B cell (primary cell): ENCODE results near the gene ATRAID.

Experiments
- EZH2 ChIP-seq: IDR thresholded peaks from 2 replicates; pipeline ENCODE4 v1.6.1; 2012; ENCODE audit warnings: borderline replicate concordance, low read depth, mild to moderate bottlenecking, moderate library complexity, low read length; ENCODE audit not compliant: insufficient read depth, poor library complexity, severe bottlenecking
- TF ChIP-seq, protein P1 (sequence below): fragments of 200-600 bp; IDR thresholded peaks from one replicate; pipeline ENCODE4 v1.8.0; 2022; ENCODE audit warnings: antibody characterized with exemption, mild to moderate bottlenecking

DNA sequence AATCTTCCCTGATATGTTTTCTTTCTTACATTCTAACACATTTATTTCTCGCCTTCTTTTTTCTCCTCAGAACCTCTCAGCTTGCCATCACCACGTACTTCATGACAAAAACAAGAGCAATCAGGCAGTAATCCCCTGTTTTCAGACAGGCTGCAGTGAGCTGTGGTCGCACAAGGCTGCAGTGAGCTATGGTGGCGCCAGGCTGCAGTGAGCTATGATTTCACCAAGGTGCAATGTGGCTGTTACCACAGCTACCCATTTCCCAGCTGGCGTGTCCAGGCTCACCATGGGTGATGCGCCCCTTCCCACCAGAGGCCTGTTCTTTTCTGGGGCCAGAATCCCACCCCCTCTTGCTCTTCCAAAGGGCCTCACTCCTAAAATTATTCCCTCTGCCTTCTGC, 37.2 kb upstream of the ATRAID start:
- TF ChIP-seq, protein P1, sequence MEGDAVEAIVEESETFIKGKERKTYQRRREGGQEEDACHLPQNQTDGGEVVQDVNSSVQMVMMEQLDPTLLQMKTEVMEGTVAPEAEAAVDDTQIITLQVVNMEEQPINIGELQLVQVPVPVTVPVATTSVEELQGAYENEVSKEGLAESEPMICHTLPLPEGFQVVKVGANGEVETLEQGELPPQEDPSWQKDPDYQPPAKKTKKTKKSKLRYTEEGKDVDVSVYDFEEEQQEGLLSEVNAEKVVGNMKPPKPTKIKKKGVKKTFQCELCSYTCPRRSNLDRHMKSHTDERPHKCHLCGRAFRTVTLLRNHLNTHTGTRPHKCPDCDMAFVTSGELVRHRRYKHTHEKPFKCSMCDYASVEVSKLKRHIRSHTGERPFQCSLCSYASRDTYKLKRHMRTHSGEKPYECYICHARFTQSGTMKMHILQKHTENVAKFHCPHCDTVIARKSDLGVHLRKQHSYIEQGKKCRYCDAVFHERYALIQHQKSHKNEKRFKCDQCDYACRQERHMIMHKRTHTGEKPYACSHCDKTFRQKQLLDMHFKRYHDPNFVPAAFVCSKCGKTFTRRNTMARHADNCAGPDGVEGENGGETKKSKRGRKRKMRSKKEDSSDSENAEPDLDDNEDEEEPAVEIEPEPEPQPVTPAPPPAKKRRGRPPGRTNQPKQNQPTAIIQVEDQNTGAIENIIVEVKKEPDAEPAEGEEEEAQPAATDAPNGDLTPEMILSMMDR: no peak
- no peak for TF ChIP-seq EZH2
